K562 (cell line): ENCODE results near the gene CLDN7. TPM values are rescaled to one million over a fixed set of nuclear protein-coding genes. Genes with fewer than 3 reads are reported as not detected.

Experiments used
- CBFB ChIP-seq: sonication (generic); formaldehyde crosslinking; IDR thresholded peaks from 2 replicates; pipeline ENCODE4 v1.4.0; 2020; ENCODE audit warnings: mild to moderate bottlenecking, missing genetic modification reagents
- DMBX1 ChIP-seq: fragments of 250-450 bp; sonication (Bioruptor Pico); IDR thresholded peaks from 2 replicates; pipeline ENCODE4 v1.8.0; 2022; ENCODE audit warnings: inconsistent platforms, mild to moderate bottlenecking, moderate library complexity, borderline replicate concordance
- FOS ChIP-seq: IDR thresholded peaks from 3 replicates; pipeline ENCODE4 v1.6.1; 2011; ENCODE audit not compliant: insufficient read length; ENCODE audit errors: extremely low read depth
- GABPB1 ChIP-seq: sonication (generic); formaldehyde crosslinking; IDR thresholded peaks from 2 replicates; pipeline ENCODE4 v1.8.0; 2022; ENCODE audit warnings: mild to moderate bottlenecking, missing genetic modification reagents
- GTF2F1 ChIP-seq: IDR thresholded peaks from 2 replicates; pipeline ENCODE4 v1.6.1; 2011; ENCODE audit warnings: low read depth, low read length, improper control_type of control experiment
- HDAC1 ChIP-seq, 2 experiments: fragments of 450-650 bp; IDR thresholded peaks; 2 replicates each; pipeline ENCODE4 v1.6.1; 2016 to 2017; ENCODE audit warnings: inconsistent platforms in 1 of 2, mild to moderate bottlenecking in 1 of 2, moderate library complexity in 1 of 2
- JUND ChIP-seq, 2 experiments: IDR thresholded peaks; 2 replicates in 1 of 2; 3 replicates in 1 of 2; pipeline ENCODE4 v1.6.1; 2011; ENCODE audit warnings: borderline replicate concordance in 2 of 2, low read depth in 2 of 2, low read length in 2 of 2, improper control_type of control experiment in 1 of 2, missing biosample characterization in 1 of 2, missing genetic modification characterization in 1 of 2, missing genetic modification reagents in 1 of 2
- NR2C2 ChIP-seq, 2 experiments: fragments of 200-800 bp in 1 of 2; sonication (Bioruptor generic) in 1 of 2; sonication (generic) in 1 of 2; formaldehyde crosslinking in 1 of 2; IDR thresholded peaks; 2 replicates each; pipeline versions ENCODE4 v1.6.1 to v1.8.0; 2016 to 2022; ENCODE audit warnings: mild to moderate bottlenecking in 1 of 2, missing compliant biosample characterization in 1 of 2, missing genetic modification characterization in 1 of 2, missing genetic modification reagents in 1 of 2
- PHF21A ChIP-seq: fragments of 450-650 bp; IDR thresholded peaks from 2 replicates; pipeline ENCODE4 v1.6.1; 2017; ENCODE audit warnings: low read depth, borderline replicate concordance
- PREB ChIP-seq: sonication (generic); formaldehyde crosslinking; IDR thresholded peaks from 2 replicates; pipeline ENCODE4 v1.8.1; 2023; ENCODE audit warnings: mild to moderate bottlenecking, missing genetic modification reagents
- RBM39 ChIP-seq: fragments of 200-400 bp; formaldehyde crosslinking; optimal IDR thresholded peaks from 2 replicates; pipeline ENCODE3; 2018; ENCODE audit warnings: low read depth, low read length
- SRSF3 ChIP-seq: fragments of 200-400 bp; formaldehyde crosslinking; IDR thresholded peaks from 2 replicates; pipeline ENCODE4 v1.6.1; 2016; ENCODE audit warnings: mild to moderate bottlenecking, low read length, moderate library complexity; ENCODE audit not compliant: insufficient read depth
- TGIF2 ChIP-seq: sonication (generic); formaldehyde crosslinking; IDR thresholded peaks from 2 replicates; pipeline ENCODE4 v1.8.1; 2022; ENCODE audit warnings: mild to moderate bottlenecking, missing genetic modification reagents, moderate library complexity
- ZBTB12 ChIP-seq: fragments of 250-450 bp; sonication (Bioruptor Pico); IDR thresholded peaks from 2 replicates; pipeline ENCODE4 v1.4.0; 2020
- ZNF224 ChIP-seq: sonication (generic); formaldehyde crosslinking; IDR thresholded peaks from 2 replicates; pipeline ENCODE4 v1.8.0; 2022; ENCODE audit warnings: mild to moderate bottlenecking, missing genetic modification reagents
- ZNF274 ChIP-seq: IDR thresholded peaks from 2 replicates; pipeline ENCODE4 v1.6.1; 2011; ENCODE audit warnings: low read depth, mild to moderate bottlenecking, low read length, moderate library complexity, borderline replicate concordance
- ZNF699 ChIP-seq: fragments of 250-450 bp; sonication (Bioruptor Pico); IDR thresholded peaks from 2 replicates; pipeline ENCODE4 v1.8.0; 2021; ENCODE audit warnings: mild to moderate bottlenecking, moderate library complexity; ENCODE audit not compliant: insufficient replicate concordance
- ZNF717 ChIP-seq: fragments of 250-450 bp; sonication (Bioruptor Pico); IDR thresholded peaks from 2 replicates; pipeline ENCODE4 v1.5.0; 2021
- polyA plus RNA-seq, 8 experiments: library from polyadenylated mRNA; depleted of rRNA in 4 of 8; stranded (reverse) in 5 of 8; unstranded in 3 of 8; fragments of >200 nt; fragmentation: Nextera tagmentation in 2 of 8; fragmentation: Illumina TruSeq in 1 of 8; extraction: Ambion mirVana in 2 of 8; extraction: Trizol in 1 of 8; gene quantifications; 2 replicates each; pipeline versions ENCODE4 v1.2.1 to v1.2.3, GENCODE V29; 2011 to 2014; ENCODE audit warnings: inconsistent platforms in 1 of 8, missing spikeins in 1 of 8
- total RNA-seq, 7 experiments: library from RNA; depleted of rRNA in 6 of 7; stranded (reverse); fragments of >200 nt in 6 of 7; fragmentation: Illumina TruSeq in 2 of 7; extraction: Trizol in 2 of 7; gene quantifications; 2 replicates each; pipeline versions ENCODE4 v1.2.1 to v1.2.3, GENCODE V29; 2011 to 2021; ENCODE audit warnings: low replicate concordance in 1 of 7
- TF ChIP-seq, protein P1 (sequence below): fragments of 450-650 bp; IDR thresholded peaks from 2 replicates; pipeline ENCODE4 v1.6.1; 2017; ENCODE audit warnings: antibody characterized with exemption
- TF ChIP-seq, protein P2 (sequence below): fragments of 450-650 bp; formaldehyde crosslinking; IDR thresholded peaks from 2 replicates; pipeline ENCODE4 v1.4.0; 2020; ENCODE audit warnings: mild to moderate bottlenecking

CLDN7 gene
- total and polyA plus RNA-seq, 9 of the 15 experiments (the other 6 are each of a cell fraction or from before 2014, with no cell fraction given): 2.2 to 14.5 (median 7.6) TPM

DNA sequence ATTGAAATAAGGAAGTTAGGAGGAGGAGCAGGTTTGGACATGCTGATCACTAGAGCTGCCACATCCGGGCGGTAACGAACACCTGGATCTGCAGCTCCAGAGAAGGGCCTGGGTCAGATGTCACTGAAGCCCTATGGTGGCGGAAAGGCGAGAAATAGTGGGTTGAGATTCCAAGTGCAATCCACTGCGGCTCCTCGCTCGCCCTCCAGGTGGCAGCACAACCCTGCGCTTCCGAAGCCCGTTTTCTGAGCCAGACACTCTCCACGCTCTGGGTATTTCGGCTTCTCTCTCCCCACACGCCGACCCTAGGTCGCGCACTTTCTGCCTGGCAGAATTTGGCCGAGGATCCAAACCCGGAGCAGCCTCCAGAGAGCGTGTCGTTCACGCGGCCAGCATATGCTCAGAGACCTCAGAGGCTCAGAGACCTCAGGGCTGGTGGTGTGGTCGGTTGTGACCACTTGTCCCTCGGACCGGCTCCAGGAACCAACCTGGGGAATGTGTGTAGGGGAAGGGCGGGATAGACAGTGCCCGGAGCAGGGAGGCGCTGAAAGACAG, 18.3 kb upstream of the CLDN7 start (continued):
- TF ChIP-seq ZNF699 (CRISPR knock-in tag): no peak
- TF ChIP-seq NR2C2 (CRISPR knock-in tag; IDR thresholded peaks at IDR 0.05): peak; percentile 28; the same call in 1 of the 2 replicates
- peak; percentile 47; the same call in 1 of the 2 replicates for TF ChIP-seq NR2C2 (tag; IDR thresholded peaks at IDR 0.05)
- TF ChIP-seq ZNF717 (CRISPR knock-in tag): no peak
- TF ChIP-seq CBFB: peak; percentile 37; the same call in 1 of the 2 replicates
- TF ChIP-seq PREB (CRISPR knock-in tag): no peak
- no peak for TF ChIP-seq FOS
- no peak for TF ChIP-seq ZBTB12 (CRISPR knock-in tag)
- TF ChIP-seq PHF21A: no peak
- TF ChIP-seq DMBX1 (CRISPR knock-in tag): no peak
- TF ChIP-seq, protein P1, sequence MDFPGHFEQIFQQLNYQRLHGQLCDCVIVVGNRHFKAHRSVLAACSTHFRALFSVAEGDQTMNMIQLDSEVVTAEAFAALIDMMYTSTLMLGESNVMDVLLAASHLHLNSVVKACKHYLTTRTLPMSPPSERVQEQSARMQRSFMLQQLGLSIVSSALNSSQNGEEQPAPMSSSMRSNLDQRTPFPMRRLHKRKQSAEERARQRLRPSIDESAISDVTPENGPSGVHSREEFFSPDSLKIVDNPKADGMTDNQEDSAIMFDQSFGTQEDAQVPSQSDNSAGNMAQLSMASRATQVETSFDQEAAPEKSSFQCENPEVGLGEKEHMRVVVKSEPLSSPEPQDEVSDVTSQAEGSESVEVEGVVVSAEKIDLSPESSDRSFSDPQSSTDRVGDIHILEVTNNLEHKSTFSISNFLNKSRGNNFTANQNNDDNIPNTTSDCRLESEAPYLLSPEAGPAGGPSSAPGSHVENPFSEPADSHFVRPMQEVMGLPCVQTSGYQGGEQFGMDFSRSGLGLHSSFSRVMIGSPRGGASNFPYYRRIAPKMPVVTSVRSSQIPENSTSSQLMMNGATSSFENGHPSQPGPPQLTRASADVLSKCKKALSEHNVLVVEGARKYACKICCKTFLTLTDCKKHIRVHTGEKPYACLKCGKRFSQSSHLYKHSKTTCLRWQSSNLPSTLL: no peak
- TF ChIP-seq SRSF3: no peak
- TF ChIP-seq ZNF224 (CRISPR knock-in tag): no peak
- TF ChIP-seq TGIF2: no peak
- TF ChIP-seq RBM39: no peak
- no peak for TF ChIP-seq GTF2F1
- TF ChIP-seq, protein P2, sequence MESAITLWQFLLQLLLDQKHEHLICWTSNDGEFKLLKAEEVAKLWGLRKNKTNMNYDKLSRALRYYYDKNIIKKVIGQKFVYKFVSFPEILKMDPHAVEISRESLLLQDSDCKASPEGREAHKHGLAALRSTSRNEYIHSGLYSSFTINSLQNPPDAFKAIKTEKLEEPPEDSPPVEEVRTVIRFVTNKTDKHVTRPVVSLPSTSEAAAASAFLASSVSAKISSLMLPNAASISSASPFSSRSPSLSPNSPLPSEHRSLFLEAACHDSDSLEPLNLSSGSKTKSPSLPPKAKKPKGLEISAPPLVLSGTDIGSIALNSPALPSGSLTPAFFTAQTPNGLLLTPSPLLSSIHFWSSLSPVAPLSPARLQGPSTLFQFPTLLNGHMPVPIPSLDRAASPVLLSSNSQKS (CRISPR knock-in tag): no peak
- 0 out of 2 replicates have a peak, but pooled peaks have one; percentile 31 for TF ChIP-seq JUND (IDR thresholded peaks at IDR 0.05; ENCODE audit: borderline replicate concordance, low read depth, low read length)
- TF ChIP-seq JUND (tag; IDR thresholded peaks at IDR 0.05; ENCODE audit: borderline replicate concordance, low read depth, low read length): no peak; the same call in 2 of the 3 replicates
- no peak for TF ChIP-seq ZNF274
- peak; percentile 71; the same call in 1 of the 2 replicates for TF ChIP-seq GABPB1 (CRISPR knock-in tag)
- no peak; a peak in 1 of 4 replicates for TF ChIP-seq HDAC1 (IDR thresholded peaks at IDR 0.05)
